Limb (tissue), 2 donors: ENCODE results near the gene SLC39A7.

Experiments used
- DNase-seq, 2 donors: peaks; one replicate each; pipeline ENCODE4 v3.0.0-alpha.2; 2016; ENCODE audit errors: extremely low spot score in 2 of 2

SLC39A7 gene, protein sequence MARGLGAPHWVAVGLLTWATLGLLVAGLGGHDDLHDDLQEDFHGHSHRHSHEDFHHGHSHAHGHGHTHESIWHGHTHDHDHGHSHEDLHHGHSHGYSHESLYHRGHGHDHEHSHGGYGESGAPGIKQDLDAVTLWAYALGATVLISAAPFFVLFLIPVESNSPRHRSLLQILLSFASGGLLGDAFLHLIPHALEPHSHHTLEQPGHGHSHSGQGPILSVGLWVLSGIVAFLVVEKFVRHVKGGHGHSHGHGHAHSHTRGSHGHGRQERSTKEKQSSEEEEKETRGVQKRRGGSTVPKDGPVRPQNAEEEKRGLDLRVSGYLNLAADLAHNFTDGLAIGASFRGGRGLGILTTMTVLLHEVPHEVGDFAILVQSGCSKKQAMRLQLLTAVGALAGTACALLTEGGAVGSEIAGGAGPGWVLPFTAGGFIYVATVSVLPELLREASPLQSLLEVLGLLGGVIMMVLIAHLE

DNA sequence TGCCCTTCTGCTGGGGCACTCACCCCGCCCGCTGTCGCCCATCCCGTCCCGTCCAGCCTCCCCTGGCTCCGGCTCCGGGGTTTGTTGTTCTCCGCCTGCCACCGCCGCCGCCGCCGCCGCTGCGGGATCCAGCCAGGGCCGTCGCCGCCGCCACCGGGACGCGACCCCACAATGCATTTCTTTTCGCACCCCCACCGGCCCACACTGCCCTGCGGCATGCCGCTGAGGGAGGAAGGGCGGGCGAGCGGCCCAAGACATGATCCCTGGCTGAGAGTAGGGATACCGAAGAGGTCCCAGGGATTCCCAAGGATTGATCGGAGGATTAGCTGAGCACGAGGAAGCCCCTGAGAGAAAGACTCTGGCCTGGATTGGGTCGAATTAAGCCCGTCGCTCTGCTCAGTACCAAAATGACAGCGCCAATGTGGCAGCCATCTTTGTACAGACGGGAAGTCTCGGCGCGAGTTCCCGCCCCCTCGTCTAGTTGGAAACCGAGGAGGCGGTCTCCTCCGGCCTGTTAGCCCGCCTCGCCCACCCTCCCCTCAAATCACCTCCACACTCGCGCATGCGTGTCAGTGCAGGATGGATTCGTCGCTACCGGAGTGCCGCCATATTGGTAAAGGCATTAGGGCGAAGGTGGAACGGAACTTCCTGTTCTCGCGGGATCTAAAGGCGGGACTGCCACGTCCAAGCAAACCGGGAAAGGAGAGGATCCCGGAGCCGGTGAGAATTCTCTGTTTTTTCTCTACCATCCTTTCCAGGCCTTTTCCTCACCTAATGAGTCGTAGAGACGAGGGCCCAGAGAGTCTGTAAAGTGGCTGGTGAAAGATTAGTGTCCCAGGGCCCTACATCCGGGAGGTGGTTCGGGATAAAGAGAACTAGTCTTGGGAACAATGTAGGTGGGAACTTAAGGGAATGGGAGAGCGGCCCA lies at the start of gene SLC39A7, which contains the start of gene RXRB:
TSS of gene SLC39A7 (plus strand) at position 649 of the 928 bp plus-strand sequence. CDS start 379 bp downstream, outside the sequence.
TSS of gene RXRB (minus strand) at position 447 of the 928 bp plus-strand sequence. CDS start at position 258, 189 bp downstream.
- DNase-seq = peak; percentile 99

DNA sequence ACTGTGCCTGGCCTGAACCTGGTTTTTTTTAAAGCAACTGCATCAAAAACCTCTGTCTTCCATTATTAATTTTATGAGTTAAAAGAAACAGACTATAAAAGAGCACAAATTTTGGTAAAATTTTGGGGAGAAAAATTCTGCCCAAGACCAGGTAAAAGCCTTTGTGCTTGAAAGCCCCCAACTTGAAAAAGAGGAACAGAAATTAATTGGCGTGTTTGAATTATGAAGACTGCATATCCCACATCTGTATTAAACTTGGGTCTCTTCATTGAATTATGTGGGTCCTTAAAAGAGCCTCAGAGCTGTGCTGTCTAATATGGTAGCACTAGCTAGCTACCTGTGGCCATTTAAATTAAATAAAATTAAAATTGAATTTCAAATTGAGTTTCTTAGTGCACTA lies 49.6 kb upstream of the SLC39A7 start:
- no peak for DNase-seq

DNA sequence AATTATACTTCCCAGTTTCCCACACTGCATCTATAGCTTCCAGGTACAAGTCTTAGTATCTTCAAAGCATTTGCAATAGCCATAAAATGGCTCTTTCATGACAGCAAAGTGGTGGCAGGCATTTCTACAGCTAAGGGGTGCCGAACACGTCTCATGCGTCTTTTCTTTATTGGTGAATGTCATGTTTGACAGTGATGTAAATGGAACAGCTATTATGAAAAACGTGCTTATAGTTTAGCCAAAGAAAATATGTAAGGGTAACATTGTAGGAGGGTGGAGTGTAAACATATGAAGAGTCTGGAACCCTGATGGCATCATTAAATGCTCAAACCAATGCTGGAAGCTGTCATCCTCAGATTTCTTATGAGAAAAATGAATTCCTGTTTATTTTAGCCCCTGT lies 46.3 kb upstream of the SLC39A7 start:
- DNase-seq = no peak

GRCh38 chr6:33156561-33156960 lies 44.1 kb upstream of the SLC39A7 start:
- DNase-seq = no peak

GRCh38 chr6:33156964-33157363 lies 43.7 kb upstream of the SLC39A7 start:
- no peak for DNase-seq

DNA sequence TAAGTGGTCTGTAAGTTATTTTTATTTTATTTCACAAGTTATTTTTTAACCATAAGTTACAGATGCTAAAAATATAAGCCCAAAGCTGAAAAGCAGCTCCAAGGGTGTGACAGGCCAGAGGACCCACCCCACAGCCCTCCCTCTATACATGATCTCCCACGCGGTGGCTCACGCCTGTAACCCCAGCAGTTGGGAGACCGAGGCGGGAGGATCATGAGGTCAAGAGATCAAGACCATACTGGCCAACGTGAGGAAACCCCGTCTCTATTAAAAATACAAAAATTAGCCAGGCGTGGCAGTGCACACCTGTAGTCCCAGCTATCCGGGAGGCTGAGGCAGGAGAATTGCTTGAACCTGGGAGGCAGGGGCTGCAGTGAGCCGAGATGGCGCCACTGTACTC lies 40.6 kb upstream of the SLC39A7 start:
- no peak for DNase-seq

GRCh38 chr6:33160728-33161344 lies 39.8 kb upstream of the SLC39A7 start:
- peak; percentile 63 to 88 for DNase-seq

- DNase-seq = peak; percentile 71 to 88
Measured at GRCh38 chr6:33161354-33162331, 39.0 kb upstream of the SLC39A7 start.

DNA sequence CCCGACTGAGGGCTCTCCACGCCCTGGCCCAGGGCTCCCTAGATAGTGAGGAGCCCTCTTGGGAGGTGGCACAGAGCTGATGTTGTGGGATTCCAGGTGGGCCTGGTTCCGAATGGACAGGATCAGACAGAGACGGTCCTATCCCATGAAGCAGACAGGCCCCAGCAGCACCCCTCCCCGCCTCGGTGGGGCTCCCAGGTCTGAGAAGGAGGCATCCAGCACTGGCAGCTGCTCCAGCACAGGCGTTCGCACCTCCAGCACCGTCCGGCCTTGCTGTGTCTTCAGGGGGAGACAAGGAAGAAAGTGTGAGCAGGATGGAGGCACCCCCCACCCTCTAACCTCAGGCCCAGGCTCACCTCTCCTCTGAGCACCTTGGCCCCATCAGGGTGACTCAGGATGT lies 37.1 kb upstream of the SLC39A7 start:
- DNase-seq = no peak

GRCh38 chr6:33164176-33164575 lies 36.5 kb upstream of the SLC39A7 start:
- DNase-seq = no peak

DNA sequence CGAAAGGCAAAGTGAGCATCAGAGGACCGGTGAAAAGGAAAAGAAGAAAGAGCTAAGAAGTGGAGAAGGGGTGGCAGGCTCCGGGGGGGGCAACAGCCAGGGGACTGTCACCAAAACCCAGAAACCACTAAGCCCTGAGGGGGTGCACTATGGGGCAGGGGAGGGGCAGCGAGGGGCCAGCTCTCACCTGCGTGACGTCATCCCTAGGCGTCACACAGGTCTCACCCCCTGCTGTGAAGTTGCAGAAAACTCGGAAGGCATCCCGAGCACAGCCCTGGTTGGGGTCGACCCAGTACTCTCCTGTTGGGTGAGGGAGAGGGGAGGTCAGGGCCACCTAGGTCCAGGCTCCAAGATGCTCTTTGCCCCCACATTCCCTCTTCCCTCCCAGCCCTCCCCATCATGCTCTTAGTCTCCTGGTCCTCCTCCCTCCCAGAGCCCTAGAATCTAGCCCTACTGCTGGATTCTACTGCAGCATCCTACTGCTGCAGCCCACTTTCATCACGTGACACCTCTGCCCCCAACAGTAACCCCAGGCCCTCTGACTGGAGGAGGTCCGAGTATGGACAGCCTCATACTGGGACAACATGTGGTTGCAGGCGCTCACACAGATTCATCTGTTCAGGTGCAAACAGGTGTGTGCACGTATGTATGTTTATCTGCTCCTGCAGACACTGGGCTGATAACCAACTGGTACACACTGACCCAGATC lies 35.8 kb upstream of the SLC39A7 start:
- DNase-seq = no peak

DNA sequence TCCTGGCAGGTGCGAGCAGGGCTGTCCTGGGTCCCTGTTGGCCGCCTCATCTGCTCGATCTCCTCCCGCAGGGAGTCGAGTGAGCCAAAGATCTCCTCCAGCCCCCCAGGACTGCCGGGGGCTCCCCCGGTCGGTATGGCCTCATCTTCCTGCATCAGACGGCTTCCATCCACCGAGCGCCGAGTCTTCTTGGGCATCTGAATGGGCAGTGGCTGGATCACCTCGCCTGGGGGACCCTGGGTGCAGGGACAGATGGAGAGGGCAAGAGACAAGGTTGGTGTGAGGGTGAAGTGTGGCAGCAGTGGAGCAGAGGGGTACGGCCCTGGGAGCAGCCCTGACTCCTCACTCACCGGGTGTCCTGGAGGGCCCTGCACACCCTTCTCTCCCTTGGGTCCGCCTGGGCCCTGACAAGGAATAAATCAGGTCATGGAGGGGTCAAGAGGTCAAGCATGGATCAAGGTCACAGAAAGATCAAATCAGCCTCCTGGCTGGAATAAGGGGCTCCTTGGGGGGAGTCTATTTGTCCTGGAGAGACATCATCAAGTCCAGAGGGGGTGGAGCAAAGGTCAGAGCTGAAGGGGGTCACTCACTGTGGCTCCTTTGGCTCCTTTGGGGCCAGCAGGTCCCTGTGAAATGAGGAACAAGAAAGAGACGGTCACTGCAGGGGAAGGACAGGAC lies 34.9 kb upstream of the SLC39A7 start:
- no peak for DNase-seq

GRCh38 chr6:33166363-33166762 lies 34.3 kb upstream of the SLC39A7 start:
- no peak for DNase-seq

DNA sequence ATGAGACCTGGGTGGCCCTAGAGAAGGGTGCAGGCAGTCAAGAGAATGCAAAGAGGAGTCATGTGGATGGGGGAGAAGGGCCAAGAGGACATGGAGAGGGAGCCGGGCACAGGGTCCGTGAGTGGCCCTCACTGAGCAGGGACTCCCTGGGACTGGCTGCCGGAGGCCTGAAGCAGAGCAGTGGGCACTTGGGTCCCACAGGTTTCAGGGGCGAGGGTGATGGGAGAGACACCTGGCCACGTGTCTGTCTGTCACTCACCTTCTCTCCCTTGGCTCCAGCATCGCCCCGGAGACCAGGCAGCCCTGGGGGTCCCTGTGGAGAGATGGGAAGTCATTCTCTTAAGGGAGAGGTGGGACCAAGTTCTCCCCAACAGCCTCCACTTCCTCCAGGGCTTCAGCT lies 33.9 kb upstream of the SLC39A7 start:
- DNase-seq = no peak

GRCh38 chr6:33167374-33168283 lies 33.0 kb upstream of the SLC39A7 start:
- no peak for DNase-seq

DNA sequence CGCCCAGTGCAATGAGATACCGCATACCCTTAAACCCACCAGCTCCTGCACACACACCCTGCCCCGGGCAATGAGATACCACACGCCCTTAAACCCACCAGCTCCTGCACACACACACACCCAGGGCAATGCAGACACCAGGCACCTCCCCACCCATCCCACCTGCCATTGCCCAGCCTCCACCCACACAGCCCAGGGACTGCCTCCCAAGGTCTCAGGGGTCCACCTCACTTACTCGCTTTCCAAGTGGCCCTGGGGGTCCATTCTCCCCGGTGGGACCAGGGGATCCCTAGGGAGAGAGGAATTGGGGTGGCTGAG lies 32.4 kb upstream of the SLC39A7 start:
- DNase-seq = no peak

- DNase-seq = no peak
Measured at GRCh38 chr6:33168639-33169038, 32.0 kb upstream of the SLC39A7 start.
